Measurements from ENCODE around the gene NUDT9. TPM values are rescaled to one million over a fixed set of nuclear protein-coding genes. Genes with fewer than 3 reads are reported as not detected.
A peak's percentile ranks its signal among the peaks of the same experiment; 100 is the strongest.
"Not testable (repeated sequence)": the region's sequence is repeated elsewhere in the genome, so short reads cannot be mapped to it uniquely, and the experiment has no call there.

The NUDT9 gene
- 30.2 TPM for total RNA-seq
- long read RNA-seq, transcript NUDT9-201 (8 exons, 1,701 nt) = major isoform, 15 of 18 reads
- long read RNA-seq, partial matches to known transcripts = 0 of 18 reads
- long read RNA-seq, other reads (novel, unspliced or antisense) = 3 of 18 reads

GRCh38 chr4:87422104-87423052, at the start of gene NUDT9:
TSS of gene NUDT9 (plus strand) at chr4:87422573. CDS start at chr4:87422906, 333 bp downstream.
- ATAC-seq = peak; percentile 96
- intact Hi-C loops (cut with DNase I) = loop anchor here (1.0 kb wide), 1 partner anchor 31 kb away; the partner anchor contains the start of gene HSD17B11

GRCh38 chr4:87375719-87376291, 46.6 kb upstream of the NUDT9 start:
- intact Hi-C loops (cut with DNase I) = loop anchor here (1.0 to 10.0 kb wide), 4 partner anchors 89 to 839 kb away; no protein-coding TSS in a partner anchor
- no peak for DNase-seq (ENCODE audit: missing footprints)
- peak; percentile 78 for ATAC-seq

More at GRCh38 chr4:87422104-87423052, at the start of gene NUDT9:
- DNase-seq (ENCODE audit: missing footprints) = peak; percentile 99

- no peak for DNase-seq (ENCODE audit: missing footprints)
- ATAC-seq = no peak
- intact Hi-C loops (cut with DNase I) = loop anchor here (5.0 to 10.0 kb wide), 3 partner anchors 167 to 837 kb away; no protein-coding TSS in a partner anchor
Measured at GRCh38 chr4:87377816-87378215, 44.6 kb upstream of the NUDT9 start.

DNA sequence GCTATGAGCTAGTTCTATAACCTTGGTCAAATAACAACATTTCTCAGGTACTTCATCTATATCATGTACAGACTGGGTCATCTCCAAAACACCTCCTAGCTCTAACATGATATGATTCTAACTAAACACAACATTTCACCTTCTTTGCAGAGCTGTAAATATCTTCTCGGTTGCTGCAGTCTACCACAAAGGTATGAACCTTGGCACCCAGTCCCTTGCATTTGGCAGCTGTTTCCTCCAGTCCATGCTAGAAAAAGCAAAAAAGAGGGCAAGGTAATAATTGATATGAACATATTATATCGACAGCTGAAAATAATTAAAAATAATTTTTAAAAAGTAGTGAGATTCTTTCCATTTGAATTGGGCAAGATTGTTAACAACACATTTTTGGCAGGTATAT, 40.3 kb upstream of the NUDT9 start:
- intact Hi-C loops (cut with DNase I) = no loop called here
- DNase-seq (ENCODE audit: missing footprints) = no peak
- no peak for ATAC-seq

DNA sequence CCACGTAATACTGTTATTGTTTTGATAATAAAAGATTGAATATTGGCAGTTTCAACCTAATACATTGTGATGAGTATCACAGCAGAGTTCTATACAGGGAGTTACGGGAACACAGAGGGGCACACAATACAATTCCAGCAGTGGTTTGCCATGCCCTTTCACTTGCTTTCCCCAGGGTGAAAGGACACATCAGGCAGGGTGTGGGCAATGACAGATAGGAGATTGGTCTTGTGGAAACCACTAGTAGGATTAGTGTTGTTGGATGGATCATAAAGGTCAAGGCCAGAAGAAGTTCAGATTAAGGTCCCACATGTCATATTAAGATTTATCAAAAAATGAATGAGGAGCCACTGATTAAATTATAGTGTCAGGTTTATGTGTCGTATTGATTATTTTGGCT, 39.4 kb upstream of the NUDT9 start:
- ATAC-seq = no peak
- intact Hi-C loops (cut with DNase I) = no loop called here
- DNase-seq (ENCODE audit: missing footprints) = no peak

DNA sequence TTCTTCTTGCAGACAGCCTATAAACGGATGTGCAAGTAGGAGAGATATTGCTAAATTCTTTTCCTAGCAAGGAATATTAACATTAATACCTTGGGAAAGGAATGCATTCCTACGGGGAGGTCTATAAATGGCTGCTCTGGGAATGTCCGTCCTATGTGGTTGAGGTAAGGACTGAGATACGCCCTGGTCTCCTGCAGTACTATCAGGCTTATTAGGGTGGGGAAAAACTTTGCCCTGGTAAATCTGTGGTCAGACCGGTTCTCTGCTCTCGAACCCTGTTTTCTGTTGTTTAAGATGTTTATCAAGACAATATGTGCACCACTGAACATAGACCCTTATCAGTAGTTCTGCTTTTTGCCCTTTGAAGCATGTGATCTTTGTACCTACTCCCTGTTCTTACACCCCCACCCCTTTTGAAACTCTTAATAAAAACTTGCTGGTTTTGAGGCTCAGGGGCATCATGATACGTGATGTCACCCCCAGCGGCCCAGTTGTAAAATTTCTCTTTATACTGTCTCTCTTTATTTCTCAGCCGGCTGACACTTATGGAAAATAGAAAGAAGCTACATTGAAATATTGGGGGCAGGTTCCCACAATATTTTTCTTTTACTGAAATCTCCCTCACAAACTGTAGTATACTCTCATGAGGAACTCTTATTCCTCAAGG, 37.8 kb upstream of the NUDT9 start:
- DNase-seq (ENCODE audit: missing footprints); intact Hi-C loops (cut with DNase I); ATAC-seq: not testable (repeated sequence)

DNA sequence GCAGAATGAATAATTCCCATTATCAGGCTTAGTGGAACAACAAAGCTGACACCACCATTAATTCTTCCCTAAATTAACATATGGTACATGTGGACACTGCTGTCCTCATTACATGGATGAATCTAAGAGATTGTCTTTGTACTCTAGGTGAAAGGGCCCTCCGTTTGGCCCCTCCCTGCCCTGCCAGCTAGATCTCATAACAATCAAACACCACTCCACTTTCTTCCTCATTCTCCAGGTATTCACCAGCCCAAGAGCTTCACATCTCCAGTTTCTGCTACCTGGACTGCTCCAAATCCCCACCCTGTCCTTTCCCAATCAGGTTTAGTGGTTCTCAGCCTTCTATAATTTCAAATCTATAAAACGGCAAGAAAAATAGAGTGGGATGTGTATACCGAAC, 35.1 kb upstream of the NUDT9 start:
- no peak for DNase-seq (ENCODE audit: missing footprints)
- ATAC-seq = no peak
- intact Hi-C loops (cut with DNase I) = no loop called here

DNA sequence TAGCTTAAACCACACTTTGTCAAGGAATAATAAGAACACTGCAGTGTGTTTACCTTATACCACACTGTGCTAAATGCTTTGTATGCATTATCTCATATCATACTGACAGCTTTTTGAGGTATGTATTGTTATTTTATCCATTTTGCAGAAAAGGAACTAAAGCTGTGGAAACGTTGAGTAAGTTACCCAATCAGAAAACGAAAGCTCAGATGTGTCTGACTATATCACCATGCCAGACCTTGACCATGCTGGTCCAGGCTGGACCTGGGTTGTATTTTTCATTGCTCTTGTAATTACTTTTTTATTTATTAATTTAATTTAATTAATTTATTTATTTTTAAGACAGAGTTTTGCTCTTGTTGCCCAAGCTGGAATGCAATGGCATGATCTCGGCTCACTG, 33.5 kb upstream of the NUDT9 start:
- ATAC-seq = no peak
- no peak for DNase-seq (ENCODE audit: missing footprints)
- intact Hi-C loops (cut with DNase I) = no loop called here

GRCh38 chr4:87390055-87390454, 32.3 kb upstream of the NUDT9 start:
- DNase-seq (ENCODE audit: missing footprints); intact Hi-C loops (cut with DNase I); ATAC-seq: not testable (repeated sequence)

DNA sequence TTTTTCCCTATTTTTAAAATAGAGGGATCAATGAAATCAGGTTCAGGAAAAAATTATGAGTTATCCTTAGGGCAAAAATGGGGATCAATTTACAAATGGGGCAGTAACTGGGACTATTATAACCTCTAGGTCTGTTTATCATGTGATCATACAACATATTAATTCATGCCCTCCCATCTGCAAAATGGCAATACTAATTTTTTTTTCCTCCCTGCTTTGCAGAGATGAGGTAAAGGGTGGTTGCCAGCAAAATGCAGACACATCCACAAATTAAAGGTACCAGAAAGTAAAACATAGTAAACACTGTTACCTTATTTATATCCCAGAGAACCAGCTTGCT, 31.9 kb upstream of the NUDT9 start:
- intact Hi-C loops (cut with DNase I) = no loop called here
- ATAC-seq (no peak), DNase-seq (ENCODE audit: missing footprints) (no peak)

GRCh38 chr4:87390891-87391575, 31.3 kb upstream of the NUDT9 start, which contains the start of gene HSD17B11:
TSS of gene HSD17B11 (minus strand) at chr4:87391188. CDS start at chr4:87391070, 118 bp downstream.
- ATAC-seq (peak; percentile 100), DNase-seq (ENCODE audit: missing footprints) (peak; percentile 95)
- intact Hi-C loops (cut with DNase I) = loop anchor here (1.0 kb wide), 1 partner anchor 31 kb away; the partner anchor contains the start of gene NUDT9

- intact Hi-C loops (cut with DNase I) = loop anchor here (1.0 kb wide), 1 partner anchor 31 kb away; the partner anchor contains the start of gene NUDT9
- ATAC-seq (peak; percentile 17), DNase-seq (ENCODE audit: missing footprints) (no peak)
Measured at GRCh38 chr4:87391576-87392054, 30.8 kb upstream of the NUDT9 start.

GRCh38 chr4:87392183-87392582, 30.2 kb upstream of the NUDT9 start:
- ATAC-seq = no peak
- no peak for DNase-seq (ENCODE audit: missing footprints)
- intact Hi-C loops (cut with DNase I) = no loop called here

- DNase-seq (ENCODE audit: missing footprints); ATAC-seq; intact Hi-C loops (cut with DNase I): not testable (repeated sequence)
Measured at GRCh38 chr4:87395073-87395472, 27.3 kb upstream of the NUDT9 start.

- ATAC-seq; DNase-seq (ENCODE audit: missing footprints); intact Hi-C loops (cut with DNase I): not testable (repeated sequence)
Measured at GRCh38 chr4:87395851-87396250, 26.5 kb upstream of the NUDT9 start.

- no peak for DNase-seq (ENCODE audit: missing footprints)
- ATAC-seq = no peak
- intact Hi-C loops (cut with DNase I) = no loop called here
Measured at GRCh38 chr4:87399148-87399547, 23.2 kb upstream of the NUDT9 start.

DNA sequence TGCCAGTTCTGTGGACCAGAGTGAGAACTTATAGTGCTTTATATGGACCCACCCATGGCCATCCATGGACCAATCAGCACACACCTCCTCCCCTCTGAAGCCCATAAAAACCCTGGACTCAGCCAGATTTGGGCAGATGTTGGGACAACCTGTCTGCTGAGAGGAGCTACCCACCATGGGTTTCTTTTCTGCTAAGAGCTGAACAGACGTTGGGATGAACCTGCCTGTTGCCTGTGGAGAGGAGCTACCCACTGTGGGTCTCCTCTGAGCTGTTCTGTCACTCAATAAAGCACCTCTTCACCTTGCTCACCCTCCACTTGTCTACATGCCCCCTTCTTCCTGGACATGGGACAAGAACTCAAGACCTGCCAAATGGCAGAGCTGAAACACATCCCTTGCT, 22.4 kb upstream of the NUDT9 start:
- DNase-seq (ENCODE audit: missing footprints) = no peak
- no peak for ATAC-seq
- intact Hi-C loops (cut with DNase I) = no loop called here

GRCh38 chr4:87403732-87404131, 18.6 kb upstream of the NUDT9 start:
- DNase-seq (ENCODE audit: missing footprints); intact Hi-C loops (cut with DNase I); ATAC-seq: not testable (repeated sequence)
